ENCODE measurements around the gene DIP2B. TPM values are rescaled to one million over a fixed set of nuclear protein-coding genes. Genes with fewer than 3 reads are reported as not detected.
"Not testable (repeated sequence)": the region's sequence is repeated elsewhere in the genome, so short reads cannot be mapped to it uniquely, and the experiment has no call there.

Gene DIP2B
- 10 to 100 TPM; 23.3 to 23.7 TPM for total RNA-seq

- peak; percentile 96 for DNase-seq
- peak within 1 kb of the TSS; percentile 99 for H3K4me3 Mint-ChIP-seq
- POLR2A ChIA-PET, result interaction anchor here (0.6 to 1.9 kb wide), 9 partner anchors 13 to 266 kb away, joined by 3 to 8 read pairs (median 5); no protein-coding TSS in a partner anchor
- intact Hi-C loops (cut with micrococcal nuclease), result loop anchor here (1.0 to 10.0 kb wide), 6 partner anchors 27 to 520 kb away; partner anchors contain the start of gene SLC11A2
- H3K27ac Mint-ChIP-seq, result peak within 1 kb of the TSS; percentile 93
- CTCF ChIA-PET, result interaction anchor here (0.6 to 8.5 kb wide), 37 partner anchors 10 to 302 kb away, joined by 3 to 147 read pairs (median 4); no protein-coding TSS in a partner anchor
- H3K27me3 Mint-ChIP-seq, result no peaks in the 10 kb centered on the region
- H3K9me3 Mint-ChIP-seq, result no peaks in the 10 kb centered on the region
- peaks cover 44% of the 10 kb centered on the region for H3K4me1 Mint-ChIP-seq (ENCODE audit: low read depth)
- H3K36me3 Mint-ChIP-seq, result peaks cover 3% of the 10 kb centered on the region
These were observed at the start of gene DIP2B for GRCh38 chr12:50504798-50505674. Gene DIP2B, plus strand, starts transcription at chr12:50504985. Its CDS starts 156 bp downstream, at chr12:50505141.

- Mint-ChIP-seq H3K4me3 (no peak overlapping the region), H3K27me3 (no peaks in the 10 kb centered on the region), H3K27ac (no peak overlapping the region), H3K9me3 (no peaks in the 10 kb centered on the region), H3K4me1 (ENCODE audit: low read depth) (no peaks in the 10 kb centered on the region), H3K36me3 (peaks cover 34% of the 10 kb centered on the region)
- ChIA-PET POLR2A (no interaction called here), CTCF (no interaction called here)
- intact Hi-C loops (cut with micrococcal nuclease), result no loop called here
- DNase-seq, result no peak
These were observed 46.2 kb upstream of the DIP2B start for GRCh38 chr12:50458606-50459005.

- intact Hi-C loops (cut with micrococcal nuclease), result no loop called here
- H3K9me3 Mint-ChIP-seq, result no peaks in the 10 kb centered on the region
- no peaks in the 10 kb centered on the region for H3K4me1 Mint-ChIP-seq (ENCODE audit: low read depth)
- H3K4me3 Mint-ChIP-seq, result no peak overlapping the region
- H3K27me3 Mint-ChIP-seq, result no peaks in the 10 kb centered on the region
- DNase-seq, result no peak
- ChIA-PET CTCF (no interaction called here), POLR2A (no interaction called here)
- no peak overlapping the region for H3K27ac Mint-ChIP-seq
- peaks cover 42% of the 10 kb centered on the region for H3K36me3 Mint-ChIP-seq
These were observed 37.3 kb upstream of the DIP2B start for GRCh38 chr12:50467439-50467838.

DNA sequence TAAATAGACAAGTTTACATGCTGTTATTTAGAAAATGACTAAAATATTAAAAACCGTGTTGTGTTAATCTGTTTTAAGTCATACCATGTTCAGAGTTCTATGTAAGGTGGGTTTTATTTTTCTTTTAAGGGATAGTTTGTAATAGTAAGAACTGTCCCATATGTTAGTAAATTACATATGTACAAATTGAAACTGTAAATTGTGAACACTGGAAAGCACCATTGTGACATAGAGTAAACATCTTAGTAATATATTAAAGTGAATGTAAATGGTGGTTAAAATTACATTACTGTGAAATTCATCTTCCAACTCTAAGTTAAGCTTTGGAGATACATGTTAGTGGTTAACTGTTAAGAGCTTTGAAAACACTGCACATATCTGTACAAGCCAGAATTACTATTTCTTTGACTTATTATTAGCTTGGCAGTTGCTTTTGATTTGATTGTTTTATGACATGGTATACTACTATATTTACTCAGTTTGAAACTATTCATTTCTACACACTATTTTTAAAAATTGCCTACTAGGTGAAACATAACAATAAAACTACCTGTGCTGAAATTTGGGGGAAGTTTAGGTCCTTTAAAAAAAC, 27.4 kb upstream of the DIP2B start:
- Mint-ChIP-seq H3K4me3 (no peak overlapping the region), H3K36me3 (peaks cover 32% of the 10 kb centered on the region), H3K4me1 (ENCODE audit: low read depth) (no peaks in the 10 kb centered on the region), H3K9me3 (no peaks in the 10 kb centered on the region), H3K27me3 (no peaks in the 10 kb centered on the region), H3K27ac (peak overlapping the region; percentile 19)
- POLR2A ChIA-PET, result interaction anchor here (0.6 kb wide), 1 partner anchor 533 kb away, joined by 4 read pairs; no protein-coding TSS in a partner anchor
- no peak for DNase-seq
- intact Hi-C loops (cut with micrococcal nuclease), result no loop called here
- CTCF ChIA-PET, result interaction anchor here (0.6 kb wide), 2 partner anchors 15 to 265 kb away, joined by 3 read pairs; no protein-coding TSS in a partner anchor

- Mint-ChIP-seq H3K4me1 (ENCODE audit: low read depth) (no peaks in the 10 kb centered on the region), H3K27me3 (no peaks in the 10 kb centered on the region), H3K9me3 (no peaks in the 10 kb centered on the region), H3K27ac (no peak overlapping the region), H3K36me3 (peaks cover 5% of the 10 kb centered on the region), H3K4me3 (no peak overlapping the region)
- ChIA-PET CTCF (no interaction called here), POLR2A (no interaction called here)
- intact Hi-C loops (cut with micrococcal nuclease), result no loop called here
- no peak for DNase-seq
These were observed 22.2 kb upstream of the DIP2B start for GRCh38 chr12:50482571-50482970.

DNA sequence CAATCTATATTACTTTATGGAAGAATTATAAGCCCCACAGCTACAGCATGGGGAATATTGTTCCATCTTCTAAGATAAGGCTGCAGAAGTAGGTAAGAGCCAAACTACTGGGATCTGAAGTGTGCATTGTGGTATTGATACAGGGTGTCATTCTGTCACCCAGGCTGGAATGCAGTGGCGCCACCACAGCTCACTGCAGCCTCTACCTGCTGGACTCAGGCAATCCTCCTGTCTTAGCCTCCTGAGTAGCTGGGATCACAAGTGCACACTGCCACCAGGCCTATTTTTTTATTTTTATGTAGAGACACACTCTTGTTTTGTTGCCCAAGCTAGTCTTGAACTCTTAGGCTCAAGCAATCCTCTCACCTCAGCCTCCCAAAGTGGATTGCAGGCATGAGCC, 21.3 kb upstream of the DIP2B start:
- no peak for DNase-seq
- POLR2A ChIA-PET, result interaction anchor here (0.6 kb wide), 1 partner anchor 27 kb away, joined by 5 read pairs; no protein-coding TSS in a partner anchor
- Mint-ChIP-seq H3K4me3 (no peak overlapping the region), H3K36me3 (peaks cover 2% of the 10 kb centered on the region), H3K27ac (no peak overlapping the region), H3K4me1 (ENCODE audit: low read depth) (no peaks in the 10 kb centered on the region), H3K9me3 (no peaks in the 10 kb centered on the region), H3K27me3 (no peaks in the 10 kb centered on the region)
- intact Hi-C loops (cut with micrococcal nuclease), result no loop called here
- CTCF ChIA-PET, result no interaction called here

GRCh38 chr12:50488801-50489200, 16.0 kb upstream of the DIP2B start:
- H3K9me3 Mint-ChIP-seq, result peaks cover 21% of the 10 kb centered on the region
- intact Hi-C loops (cut with micrococcal nuclease), result no loop called here
- no peak for DNase-seq
- H3K27me3 Mint-ChIP-seq, result no peaks in the 10 kb centered on the region
- POLR2A ChIA-PET, result no interaction called here
- peaks cover 4% of the 10 kb centered on the region for H3K36me3 Mint-ChIP-seq
- H3K4me3 Mint-ChIP-seq, result no peak overlapping the region
- CTCF ChIA-PET, result no interaction called here
- H3K4me1 Mint-ChIP-seq (ENCODE audit: low read depth), result no peaks in the 10 kb centered on the region
- H3K27ac Mint-ChIP-seq, result no peak overlapping the region

- H3K4me3 Mint-ChIP-seq; DNase-seq; intact Hi-C loops (cut with micrococcal nuclease); POLR2A ChIA-PET; H3K4me1 Mint-ChIP-seq (ENCODE audit: low read depth); H3K27me3 Mint-ChIP-seq; H3K27ac Mint-ChIP-seq: not testable (repeated sequence)
- Mint-ChIP-seq H3K9me3 (peaks cover 57% of the 10 kb centered on the region), H3K36me3 (peaks cover 29% of the 10 kb centered on the region)
- CTCF ChIA-PET, result interaction anchor here (1.9 kb wide), 1 partner anchor 140 kb away, joined by 5 read pairs; no protein-coding TSS in a partner anchor
These were observed 6.7 kb upstream of the DIP2B start for GRCh38 chr12:50498119-50498518.

GRCh38 chr12:50505675-50506530, 1.1 kb downstream of the DIP2B start:
- peak; percentile 27 for DNase-seq
- no peaks in the 10 kb centered on the region for H3K27me3 Mint-ChIP-seq
- POLR2A ChIA-PET, result interaction anchor here (0.9 to 1.9 kb wide), 6 partner anchors 27 to 132 kb away, joined by 3 to 8 read pairs (median 4); no protein-coding TSS in a partner anchor
- peaks cover 48% of the 10 kb centered on the region for H3K4me1 Mint-ChIP-seq (ENCODE audit: low read depth)
- CTCF ChIA-PET, result interaction anchor here (0.6 to 8.5 kb wide), 21 partner anchors 9 to 234 kb away, joined by 3 to 147 read pairs (median 5); no protein-coding TSS in a partner anchor
- peak overlapping the region; percentile 93 for H3K27ac Mint-ChIP-seq
- peaks cover 3% of the 10 kb centered on the region for H3K36me3 Mint-ChIP-seq
- H3K4me3 Mint-ChIP-seq, result peak overlapping the region; percentile 99
- intact Hi-C loops (cut with micrococcal nuclease), result loop anchor here (1.0 to 10.0 kb wide), 4 partner anchors 26 to 519 kb away; partner anchors contain the start of gene SLC11A2
- no peaks in the 10 kb centered on the region for H3K9me3 Mint-ChIP-seq

- peaks cover 48% of the 10 kb centered on the region for H3K4me1 Mint-ChIP-seq (ENCODE audit: low read depth)
- no peak for DNase-seq
- CTCF ChIA-PET, result interaction anchor here (0.8 to 8.5 kb wide), 10 partner anchors 28 to 135 kb away, joined by 3 to 147 read pairs (median 4); no protein-coding TSS in a partner anchor
- POLR2A ChIA-PET, result interaction anchor here (0.6 to 1.9 kb wide), 3 partner anchors 36 to 80 kb away, joined by 3 to 8 read pairs (median 3); no protein-coding TSS in a partner anchor
- H3K36me3 Mint-ChIP-seq, result peaks cover 3% of the 10 kb centered on the region
- H3K4me3 Mint-ChIP-seq, result peak overlapping the region; percentile 99
- intact Hi-C loops (cut with micrococcal nuclease), result loop anchor here (1.0 to 10.0 kb wide), 3 partner anchors 35 to 518 kb away; partner anchors contain the start of gene SLC11A2
- H3K27me3 Mint-ChIP-seq, result no peaks in the 10 kb centered on the region
- no peaks in the 10 kb centered on the region for H3K9me3 Mint-ChIP-seq
- H3K27ac Mint-ChIP-seq, result peak overlapping the region; percentile 93
These were observed 2.1 kb downstream of the DIP2B start for GRCh38 chr12:50506753-50507473.

DNA sequence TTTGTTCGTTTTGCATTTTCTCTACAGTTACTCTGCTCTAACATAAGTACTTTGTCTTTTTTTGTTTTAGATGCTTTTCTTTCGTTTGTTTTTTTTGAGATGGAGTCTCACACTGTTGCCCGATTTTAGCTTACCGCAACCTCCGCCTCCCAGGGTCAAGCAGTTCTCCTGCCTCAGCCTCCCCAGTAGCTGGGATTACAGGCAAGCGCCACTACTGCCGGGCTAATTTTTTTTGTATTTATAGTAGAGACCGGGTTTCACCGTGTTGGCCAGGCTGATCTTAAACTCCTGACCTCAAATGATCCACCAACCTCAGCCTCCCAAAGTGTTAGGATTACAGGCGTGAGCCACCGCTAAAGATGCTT, 2.7 kb downstream of the DIP2B start:
- Mint-ChIP-seq H3K36me3 (peaks cover 3% of the 10 kb centered on the region), H3K4me1 (ENCODE audit: low read depth) (peaks cover 48% of the 10 kb centered on the region), H3K9me3 (no peaks in the 10 kb centered on the region), H3K27me3 (no peaks in the 10 kb centered on the region), H3K27ac (peak overlapping the region; percentile 55), H3K4me3 (peak overlapping the region; percentile 57)
- ChIA-PET CTCF (interaction anchor here (0.7 to 8.5 kb wide), 11 partner anchors 12 to 228 kb away, joined by 3 to 147 read pairs (median 3); no protein-coding TSS in a partner anchor), POLR2A (interaction anchor here (0.6 to 0.8 kb wide), 2 partner anchors 36 to 104 kb away, joined by 3 read pairs; no protein-coding TSS in a partner anchor)
- no peak for DNase-seq
- intact Hi-C loops (cut with micrococcal nuclease), result loop anchor here (1.0 to 10.0 kb wide), 3 partner anchors 35 to 517 kb away; partner anchors contain the start of gene SLC11A2

All from activated CD4-positive, alpha-beta memory T cell treated with anti-CD3 and anti-CD28 coated beads for 36 hours (primary cell).